K562 (cell line): ENCODE results near the gene RNF19B.

Experiments
- CTBP1 ChIP-seq: fragments of 450-650 bp; IDR thresholded peaks from 2 replicates; pipeline ENCODE4 v1.6.1; 2016; ENCODE audit warnings: borderline replicate concordance
- XRCC3 ChIP-seq: fragments of 450-650 bp; IDR thresholded peaks from 2 replicates; pipeline ENCODE4 v1.6.1; 2017; ENCODE audit warnings: mild to moderate bottlenecking, moderate library complexity

DNA sequence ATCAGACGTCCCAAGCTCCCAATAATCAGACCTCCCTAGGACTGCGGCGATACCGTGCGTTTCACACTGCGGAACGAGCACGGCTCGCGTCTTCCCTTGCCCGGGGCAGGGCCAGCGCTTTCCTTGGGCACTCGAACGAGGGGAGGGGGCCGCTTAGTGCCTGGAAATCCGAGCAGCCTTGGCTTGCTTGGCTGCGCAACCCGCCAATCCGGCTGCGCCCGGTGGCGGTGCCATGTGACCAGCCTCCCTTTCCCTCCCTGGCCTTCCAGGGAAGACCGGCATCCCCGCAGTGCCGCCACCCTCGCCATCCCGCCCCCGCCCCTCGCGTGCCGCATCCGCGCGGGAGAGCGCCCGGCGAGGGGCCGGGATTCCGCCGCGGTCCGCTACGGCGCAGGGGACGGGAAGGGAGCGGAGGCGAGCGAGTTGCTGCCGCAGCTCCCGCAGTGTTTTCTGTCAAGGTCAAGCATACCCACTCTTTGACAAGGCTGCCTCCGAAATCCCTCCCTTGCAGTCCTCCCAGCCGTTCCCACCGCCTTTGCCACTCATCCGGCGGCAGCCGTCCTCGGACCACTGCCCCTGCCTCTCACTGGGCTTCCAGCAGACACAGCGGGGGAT, 8.3 kb upstream of the RNF19B start:
- TF ChIP-seq XRCC3 (no peak), CTBP1 (no peak)
